Suprapubic skin (tissue), 4 donors: ENCODE measurements around the gene PRKCE. TPM values are rescaled to one million over a fixed set of nuclear protein-coding genes. Genes with fewer than 3 reads are reported as not detected.

Experiments used
- DNase-seq, 2 donors: peaks; one replicate each; pipeline ENCODE4 v3.0.0-alpha.2; 2019; ENCODE audit warnings: low spot score in 2 of 2
- H3K27ac ChIP-seq: fragments of 200-600 bp; sonication (generic); one replicate; pipeline ENCODE4 v1.5.1; 2019
- H3K27me3 ChIP-seq: fragments of 200-600 bp; sonication (generic); one replicate; pipeline ENCODE4 v1.5.1; 2019
- H3K36me3 ChIP-seq: fragments of 200-600 bp; sonication (generic); one replicate; pipeline ENCODE4 v1.5.1; 2019
- H3K4me1 ChIP-seq: fragments of 200-600 bp; sonication (generic); one replicate; pipeline ENCODE4 v1.5.1; 2019
- H3K4me3 ChIP-seq: fragments of 200-600 bp; sonication (generic); one replicate; pipeline ENCODE4 v1.5.1; 2019; ENCODE audit warnings: mild to moderate bottlenecking
- H3K9me3 ChIP-seq: fragments of 200-600 bp; sonication (generic); one replicate; pipeline ENCODE4 v1.5.1; 2019
- CTCF ChIP-seq, 2 donors: fragments of 200-600 bp in 1 of 2; fragments of 450-650 bp in 1 of 2; sonication (generic) in 1 of 2; IDR thresholded peaks; one replicate each; pipeline ENCODE4 v1.5.1; 2016 to 2019; ENCODE audit warnings: antibody characterized with exemption in 2 of 2, mild to moderate bottlenecking in 1 of 2, moderate library complexity in 1 of 2
- EP300 ChIP-seq: sonication (generic); formaldehyde crosslinking; IDR thresholded peaks from one replicate; pipeline ENCODE4 v1.6.1; 2017; ENCODE audit warnings: antibody characterized with exemption
- POLR2A ChIP-seq, 2 donors: fragments of 450-650 bp; IDR thresholded peaks; one replicate each; pipeline ENCODE4 v1.6.1; 2017; ENCODE audit warnings: antibody characterized with exemption in 2 of 2, mild to moderate bottlenecking in 2 of 2, moderate library complexity in 2 of 2
- POLR2AphosphoS5 ChIP-seq, 3 donors: sonication (generic); formaldehyde crosslinking; IDR thresholded peaks; one replicate each; pipeline ENCODE4 v1.6.1; 2017; ENCODE audit warnings: antibody characterized with exemption in 3 of 3
- whole genome bisulfite sequencing: methylation state at CpG from one replicate; pipeline ENCODE4 v1.1.5; 2018; 5-methylcytosine and 5-hydroxymethylcytosine counted together
- total RNA-seq, 4 donors: library from RNA; depleted of rRNA; stranded (reverse); fragments of >200 nt; gene quantifications; one replicate each; pipeline ENCODE4 v1.1.0, GENCODE V29; 2016

Gene PRKCE
- total RNA-seq, 4 donors from 2014 or later, result 7.9 to 18.3 (median 12.5) TPM

- Histone ChIP-seq H3K9me3 (no peaks in the 10 kb centered on the region), H3K4me3 (no peak overlapping the region), H3K4me1 (peaks cover 4% of the 10 kb centered on the region), H3K27ac (no peak overlapping the region), H3K36me3 (peaks cover 4% of the 10 kb centered on the region), H3K27me3 (no peaks in the 10 kb centered on the region)
- no peak for DNase-seq
- WGBS, result 95% methylated on average over 1 of the region's 1 CpG
- TF ChIP-seq EP300 (no peak), CTCF (IDR thresholded peaks at IDR 0.05) (no peak), POLR2AphosphoS5 (IDR thresholded peaks at IDR 0.05) (no peak), POLR2A (IDR thresholded peaks at IDR 0.05) (no peak)
Measured at GRCh38 chr2:46025676-46026075, 374.2 kb downstream of the PRKCE start.

GRCh38 chr2:46026431-46026830, 375.0 kb downstream of the PRKCE start:
- no peak for TF ChIP-seq POLR2AphosphoS5 (IDR thresholded peaks at IDR 0.05)
- TF ChIP-seq EP300, result no peak
- TF ChIP-seq CTCF (IDR thresholded peaks at IDR 0.05), result no peak
- TF ChIP-seq POLR2A (IDR thresholded peaks at IDR 0.05), result no peak
- H3K27ac ChIP-seq, result no peak overlapping the region
- DNase-seq, result no peak
- peaks cover 4% of the 10 kb centered on the region for H3K4me1 ChIP-seq
- no peak overlapping the region for H3K4me3 ChIP-seq
- H3K27me3 ChIP-seq, result no peaks in the 10 kb centered on the region
- peaks cover 4% of the 10 kb centered on the region for H3K36me3 ChIP-seq
- WGBS, result 95% methylated on average over 1 of the region's 1 CpG
- H3K9me3 ChIP-seq, result no peaks in the 10 kb centered on the region

GRCh38 chr2:46029332-46029811, 377.9 kb downstream of the PRKCE start:
- WGBS, result 61% methylated on average over 5 of the region's 5 CpGs
- Histone ChIP-seq H3K4me3 (no peak overlapping the region), H3K36me3 (peaks cover 2% of the 10 kb centered on the region), H3K4me1 (peaks cover 12% of the 10 kb centered on the region), H3K27ac (no peak overlapping the region), H3K27me3 (no peaks in the 10 kb centered on the region), H3K9me3 (no peaks in the 10 kb centered on the region)
- TF ChIP-seq CTCF (IDR thresholded peaks at IDR 0.05) (no peak), POLR2AphosphoS5 (IDR thresholded peaks at IDR 0.05) (no peak), EP300 (no peak), POLR2A (IDR thresholded peaks at IDR 0.05) (no peak)
- DNase-seq, result no peak

- 89% methylated on average over 2 of the region's 2 CpGs for WGBS
- Histone ChIP-seq H3K9me3 (no peaks in the 10 kb centered on the region), H3K4me1 (peaks cover 12% of the 10 kb centered on the region), H3K27me3 (no peaks in the 10 kb centered on the region), H3K4me3 (no peak overlapping the region), H3K27ac (no peak overlapping the region), H3K36me3 (no peaks in the 10 kb centered on the region)
- TF ChIP-seq EP300 (no peak), CTCF (IDR thresholded peaks at IDR 0.05) (no peak), POLR2A (IDR thresholded peaks at IDR 0.05) (no peak), POLR2AphosphoS5 (IDR thresholded peaks at IDR 0.05) (no peak)
- no peak for DNase-seq
Measured at GRCh38 chr2:46030330-46030729, 378.9 kb downstream of the PRKCE start.

GRCh38 chr2:46032161-46032813, 380.8 kb downstream of the PRKCE start:
- Histone ChIP-seq H3K4me1 (peaks cover 12% of the 10 kb centered on the region), H3K4me3 (no peak overlapping the region), H3K9me3 (no peaks in the 10 kb centered on the region), H3K27ac (no peak overlapping the region), H3K27me3 (no peaks in the 10 kb centered on the region), H3K36me3 (no peaks in the 10 kb centered on the region)
- no peak for TF ChIP-seq POLR2A (IDR thresholded peaks at IDR 0.05)
- no peak for TF ChIP-seq CTCF (IDR thresholded peaks at IDR 0.05)
- TF ChIP-seq POLR2AphosphoS5 (IDR thresholded peaks at IDR 0.05), result no peak
- no peak for TF ChIP-seq EP300
- no peak for DNase-seq
- 62% methylated on average over 8 of the region's 8 CpGs for WGBS
